ENCODE measurements around the gene KCNT1.

DNA sequence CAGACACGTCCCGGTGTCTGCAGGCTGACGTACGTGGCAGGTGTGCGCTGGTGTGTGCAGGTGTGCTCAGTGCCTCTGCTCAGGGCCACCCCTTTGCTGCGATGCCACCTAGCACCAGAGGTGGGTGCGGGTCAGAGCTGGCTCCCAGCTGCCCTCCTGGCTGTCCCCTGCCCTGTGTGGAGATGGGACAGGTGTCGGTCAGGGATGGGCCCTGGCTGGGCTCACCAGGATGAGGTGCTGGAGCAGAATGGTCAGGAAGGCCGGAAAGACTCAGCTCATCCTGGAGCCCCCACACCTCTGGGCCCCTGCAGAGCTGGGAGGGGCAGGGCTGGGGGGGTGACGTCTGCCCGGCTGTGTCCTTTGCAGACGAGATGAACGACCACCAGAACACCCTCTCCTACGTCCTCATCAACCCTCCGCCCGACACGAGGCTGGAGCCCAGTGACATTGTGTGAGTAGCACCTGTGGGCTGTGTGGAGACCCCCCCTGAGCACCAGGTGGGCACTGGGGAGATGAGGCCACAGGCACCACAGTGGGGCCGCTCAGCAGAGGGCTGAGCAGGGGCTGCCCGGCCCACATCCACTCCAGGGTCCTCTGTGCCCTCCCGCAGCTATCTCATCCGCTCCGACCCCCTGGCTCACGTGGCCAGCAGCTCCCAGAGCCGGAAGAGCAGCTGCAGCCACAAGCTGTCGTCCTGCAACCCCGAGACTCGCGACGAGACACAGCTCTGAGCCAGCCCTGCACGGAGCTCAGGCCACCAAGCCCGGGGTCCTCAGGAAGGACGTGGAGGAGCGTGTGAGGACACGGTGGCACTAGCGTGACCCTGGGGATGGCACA, 89.7 kb downstream of the KCNT1 start:
- TF ChIP-seq, protein P1, sequence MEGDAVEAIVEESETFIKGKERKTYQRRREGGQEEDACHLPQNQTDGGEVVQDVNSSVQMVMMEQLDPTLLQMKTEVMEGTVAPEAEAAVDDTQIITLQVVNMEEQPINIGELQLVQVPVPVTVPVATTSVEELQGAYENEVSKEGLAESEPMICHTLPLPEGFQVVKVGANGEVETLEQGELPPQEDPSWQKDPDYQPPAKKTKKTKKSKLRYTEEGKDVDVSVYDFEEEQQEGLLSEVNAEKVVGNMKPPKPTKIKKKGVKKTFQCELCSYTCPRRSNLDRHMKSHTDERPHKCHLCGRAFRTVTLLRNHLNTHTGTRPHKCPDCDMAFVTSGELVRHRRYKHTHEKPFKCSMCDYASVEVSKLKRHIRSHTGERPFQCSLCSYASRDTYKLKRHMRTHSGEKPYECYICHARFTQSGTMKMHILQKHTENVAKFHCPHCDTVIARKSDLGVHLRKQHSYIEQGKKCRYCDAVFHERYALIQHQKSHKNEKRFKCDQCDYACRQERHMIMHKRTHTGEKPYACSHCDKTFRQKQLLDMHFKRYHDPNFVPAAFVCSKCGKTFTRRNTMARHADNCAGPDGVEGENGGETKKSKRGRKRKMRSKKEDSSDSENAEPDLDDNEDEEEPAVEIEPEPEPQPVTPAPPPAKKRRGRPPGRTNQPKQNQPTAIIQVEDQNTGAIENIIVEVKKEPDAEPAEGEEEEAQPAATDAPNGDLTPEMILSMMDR (conservative IDR thresholded peaks at IDR 0.05): no peak
- TF ChIP-seq EZH2 (IDR thresholded peaks at IDR 0.05; ENCODE audit: low read depth): no peak
